SU-DHL-6 (cell line): ENCODE data around the gene PRTN3.

Source experiments
- H2AFZ ChIP-seq: fragments of 200-600 bp; sonication (generic); 2 replicates; pipeline ENCODE4 v1.6.1; 2014; ENCODE audit warnings: low read depth, mild to moderate bottlenecking, moderate library complexity, mixed read lengths, antibody characterized with exemption, low read length; ENCODE audit not compliant: severe bottlenecking
- H3F3A ChIP-seq: fragments of 200-600 bp; shearing (Covaris generic); 2 replicates; pipeline ENCODE4 v1.6.0; 2016; ENCODE audit warnings: antibody characterized with exemption, mild to moderate bottlenecking; ENCODE audit not compliant: insufficient read depth
- H3K27ac ChIP-seq: fragments of 200-600 bp; sonication (generic); 2 replicates; pipeline ENCODE4 v1.5.1; 2016; ENCODE audit warnings: low read depth, mild to moderate bottlenecking, low read length, moderate library complexity, mixed read lengths
- H3K27me3 ChIP-seq: fragments of 200-600 bp; sonication (generic), shearing (Covaris generic); 2 replicates; pipeline ENCODE4 v1.6.0; 2014; ENCODE audit warnings: mild to moderate bottlenecking, low read length
- H3K36me3 ChIP-seq: fragments of 200-600 bp; sonication (generic); 2 replicates; pipeline ENCODE4 v1.6.1; 2014; ENCODE audit warnings: mild to moderate bottlenecking, low read length, mixed read lengths
- H3K4me2 ChIP-seq: fragments of 300-600, 200-600 bp; shearing (Covaris generic), sonication (generic); 2 replicates; pipeline ENCODE4 v1.6.0; 2014; ENCODE audit warnings: low read length, low read depth, mild to moderate bottlenecking; ENCODE audit not compliant: poor library complexity, severe bottlenecking
- H3K4me3 ChIP-seq: fragments of 200-600 bp; sonication (generic); 2 replicates; pipeline ENCODE4 v1.5.1; 2014; ENCODE audit warnings: antibody characterized with exemption, low read length, mild to moderate bottlenecking, mixed read lengths; ENCODE audit not compliant: insufficient read depth, poor library complexity, severe bottlenecking
- H3K79me2 ChIP-seq: fragments of 200-600 bp; sonication (generic); 2 replicates; pipeline ENCODE4 v1.6.1; 2014; ENCODE audit warnings: mild to moderate bottlenecking, low read length, moderate library complexity; ENCODE audit not compliant: insufficient read depth
- H3K9ac ChIP-seq: fragments of 200-600 bp; sonication (generic); 2 replicates; pipeline ENCODE4 v1.7.0; 2014; ENCODE audit warnings: mild to moderate bottlenecking, low read length
- H3K9me2 ChIP-seq: fragments of 200-600 bp; sonication (generic); replicated peaks from 2 replicates; pipeline ENCODE4 v1.6.1; 2014; ENCODE audit warnings: low read length; ENCODE audit not compliant: insufficient read depth
- H3K9me3 ChIP-seq: fragments of 200-600 bp; sonication (generic); 2 replicates; pipeline ENCODE4 v1.6.1; 2014; ENCODE audit warnings: low read length, mixed read lengths; ENCODE audit not compliant: insufficient read depth
- H4K20me1 ChIP-seq: fragments of 200-600 bp; sonication (generic); 2 replicates; pipeline ENCODE4 v1.6.1; 2014; ENCODE audit warnings: low read depth, mild to moderate bottlenecking, antibody characterized with exemption, low read length, moderate library complexity, mixed read lengths
- CTCF ChIP-seq: fragments of 200-600 bp; sonication (generic); IDR thresholded peaks from one replicate; pipeline ENCODE4 v1.5.1; 2017; ENCODE audit warnings: antibody characterized with exemption, mild to moderate bottlenecking, low read length, moderate library complexity; ENCODE audit not compliant: insufficient read depth, poor library complexity, severe bottlenecking
- EZH2phosphoT487 ChIP-seq: fragments of 200-600 bp; sonication (generic), shearing (Covaris generic); conservative IDR thresholded peaks from 2 replicates; pipeline ENCODE4 v1.6.1; 2018; ENCODE audit warnings: mild to moderate bottlenecking, antibody characterized with exemption, low read length, moderate library complexity, mixed read lengths

PRTN3 gene

GRCh38 chr19:873561-874041, 32.8 kb downstream of the PRTN3 start:
- Histone ChIP-seq H3K9me3 (no peaks in the 10 kb centered on the region), H3K4me3 (no peak overlapping the region), H3K4me2 (no peak overlapping the region), H4K20me1 (no peaks in the 10 kb centered on the region), H3K27me3 (no peaks in the 10 kb centered on the region), H3K9me2 (no peaks in the 10 kb centered on the region), H3K9ac (no peak overlapping the region), H3K79me2 (no peaks in the 10 kb centered on the region), H3K36me3 (no peaks in the 10 kb centered on the region), H3K27ac (no peak overlapping the region), H3F3A (no peaks in the 10 kb centered on the region), H2AFZ (no peak overlapping the region)
- no peak for TF ChIP-seq EZH2phosphoT487
- TF ChIP-seq CTCF, result no peak

- Histone ChIP-seq H3K27ac (no peak overlapping the region), H4K20me1 (no peaks in the 10 kb centered on the region), H3F3A (no peaks in the 10 kb centered on the region), H3K79me2 (no peaks in the 10 kb centered on the region), H3K36me3 (no peaks in the 10 kb centered on the region), H3K9me3 (no peaks in the 10 kb centered on the region), H2AFZ (no peak overlapping the region), H3K9ac (no peak overlapping the region), H3K4me2 (no peak overlapping the region), H3K4me3 (no peak overlapping the region), H3K9me2 (no peaks in the 10 kb centered on the region), H3K27me3 (no peaks in the 10 kb centered on the region)
- no peak for TF ChIP-seq CTCF
- TF ChIP-seq EZH2phosphoT487, result no peak
These were observed 34.6 kb downstream of the PRTN3 start for GRCh38 chr19:875265-875879.

GRCh38 chr19:876089-876488, 35.3 kb downstream of the PRTN3 start:
- Histone ChIP-seq H2AFZ (no peak overlapping the region), H4K20me1 (no peaks in the 10 kb centered on the region), H3K9me3 (no peaks in the 10 kb centered on the region), H3K9ac (no peak overlapping the region), H3K79me2 (no peaks in the 10 kb centered on the region), H3K9me2 (no peaks in the 10 kb centered on the region), H3K4me3 (no peak overlapping the region), H3K4me2 (no peak overlapping the region), H3K36me3 (no peaks in the 10 kb centered on the region), H3K27ac (no peak overlapping the region), H3F3A (no peaks in the 10 kb centered on the region), H3K27me3 (no peaks in the 10 kb centered on the region)
- TF ChIP-seq CTCF (no peak), EZH2phosphoT487 (no peak)
